RWPE1 (cell line): ENCODE measurements around the gene DGCR6L.

Source experiments
- CTCF ChIA-PET: fragments of 350-600 bp; sonication (Branson Sonifier 250); formaldehyde crosslinking; extraction: SDS; loops from one replicate; lab custom pipeline; 2021; lab: Yijun Ruan, JAX
- POLR2A ChIA-PET: fragments of 400-600 bp; formaldehyde crosslinking; extraction: SDS; loops from one replicate; lab custom pipeline; 2020; ENCODE audit warnings: antibody characterized with exemption; ENCODE audit not compliant: low non-redundant PET; lab: Yijun Ruan, JAX
- DNase-seq: peaks from one replicate; pipeline ENCODE4 v3.0.0; 2012; ENCODE audit warnings: low spot score
- H3K27ac ChIP-seq: fragments of 450-650 bp; 2 replicates; pipeline ENCODE4 v1.5.1; 2017
- TF ChIP-seq, protein P1 (sequence below): fragments of 450-650 bp; conservative IDR thresholded peaks from 2 replicates; pipeline ENCODE4 v1.5.1; 2017; ENCODE audit warnings: low read depth, mild to moderate bottlenecking

Gene DGCR6L

DNA sequence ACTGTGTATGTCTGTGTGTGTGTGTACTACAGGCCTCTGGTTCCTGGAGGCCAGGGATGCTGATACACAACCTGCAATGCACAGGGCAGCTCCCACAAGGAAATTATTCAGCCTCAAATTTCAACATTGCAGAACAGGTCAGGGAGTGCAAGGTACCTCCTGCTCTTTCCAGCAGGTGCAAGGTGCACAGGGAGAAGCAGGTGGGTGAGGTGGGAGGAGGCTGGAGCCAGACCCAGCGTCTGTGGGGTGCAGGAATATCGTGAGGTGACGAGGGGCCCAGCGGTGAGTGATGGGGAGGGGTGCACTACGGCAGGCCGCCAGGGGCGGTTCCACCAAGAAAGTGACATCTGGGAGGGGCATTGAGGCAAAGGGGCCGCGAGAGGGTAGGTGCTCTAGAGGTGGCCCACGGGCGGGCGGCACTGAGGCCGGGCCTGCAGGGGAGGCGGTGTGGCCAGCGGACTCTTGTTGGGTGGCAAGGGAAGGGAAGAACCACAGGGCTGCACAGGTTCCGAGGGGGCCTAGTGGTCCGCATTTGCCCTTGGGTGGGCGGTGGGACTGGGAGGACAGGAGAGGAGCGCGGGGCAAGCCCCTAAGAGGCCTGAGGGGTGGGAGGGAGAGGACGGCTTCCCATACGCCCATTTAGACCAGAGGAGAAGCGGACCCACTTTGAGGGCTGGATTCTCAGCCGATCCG lies 21.6 kb downstream of the DGCR6L start:
- H3K27ac ChIP-seq = no peak overlapping the region
- ChIA-PET POLR2A (no interaction called here), CTCF (no interaction called here)
- no peak for DNase-seq
- TF ChIP-seq, protein P1, sequence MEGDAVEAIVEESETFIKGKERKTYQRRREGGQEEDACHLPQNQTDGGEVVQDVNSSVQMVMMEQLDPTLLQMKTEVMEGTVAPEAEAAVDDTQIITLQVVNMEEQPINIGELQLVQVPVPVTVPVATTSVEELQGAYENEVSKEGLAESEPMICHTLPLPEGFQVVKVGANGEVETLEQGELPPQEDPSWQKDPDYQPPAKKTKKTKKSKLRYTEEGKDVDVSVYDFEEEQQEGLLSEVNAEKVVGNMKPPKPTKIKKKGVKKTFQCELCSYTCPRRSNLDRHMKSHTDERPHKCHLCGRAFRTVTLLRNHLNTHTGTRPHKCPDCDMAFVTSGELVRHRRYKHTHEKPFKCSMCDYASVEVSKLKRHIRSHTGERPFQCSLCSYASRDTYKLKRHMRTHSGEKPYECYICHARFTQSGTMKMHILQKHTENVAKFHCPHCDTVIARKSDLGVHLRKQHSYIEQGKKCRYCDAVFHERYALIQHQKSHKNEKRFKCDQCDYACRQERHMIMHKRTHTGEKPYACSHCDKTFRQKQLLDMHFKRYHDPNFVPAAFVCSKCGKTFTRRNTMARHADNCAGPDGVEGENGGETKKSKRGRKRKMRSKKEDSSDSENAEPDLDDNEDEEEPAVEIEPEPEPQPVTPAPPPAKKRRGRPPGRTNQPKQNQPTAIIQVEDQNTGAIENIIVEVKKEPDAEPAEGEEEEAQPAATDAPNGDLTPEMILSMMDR = no peak

DNA sequence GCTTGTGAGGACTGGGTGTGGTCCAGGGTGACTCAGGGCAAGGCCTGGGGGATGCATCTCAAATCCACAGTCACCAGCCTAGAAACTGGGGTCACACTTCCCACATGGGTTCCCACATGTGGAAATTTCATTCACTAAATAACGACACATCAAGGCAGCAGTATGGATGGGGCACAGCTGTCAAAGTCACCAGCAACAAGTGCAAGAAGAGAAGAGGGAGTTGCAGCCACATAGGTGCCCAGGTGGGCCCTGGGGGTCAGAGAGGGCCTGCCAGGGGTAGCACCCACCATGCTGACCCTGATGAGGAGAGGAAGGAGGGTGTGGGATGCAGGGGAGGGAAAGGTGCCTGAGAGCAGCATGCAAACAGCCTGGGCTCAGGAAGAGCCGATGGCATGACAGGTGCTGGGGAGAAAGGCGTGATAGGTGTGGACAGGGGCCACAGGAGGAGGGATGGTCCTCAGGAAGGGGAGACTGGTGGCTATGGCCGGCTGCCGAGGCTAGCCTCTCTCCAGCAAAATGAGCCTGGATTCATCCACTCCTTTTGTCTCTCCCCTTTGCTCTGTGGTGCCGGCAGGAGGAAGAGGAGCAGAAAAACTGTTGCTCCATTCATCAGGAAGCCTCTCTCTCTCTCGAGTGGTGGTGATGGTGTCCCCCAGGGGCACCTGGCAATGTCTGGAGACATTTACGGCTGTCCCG lies 22.3 kb downstream of the DGCR6L start:
- ChIA-PET CTCF (no interaction called here), POLR2A (no interaction called here)
- DNase-seq = no peak
- TF ChIP-seq, protein P1 = no peak
- no peak overlapping the region for H3K27ac ChIP-seq

DNA sequence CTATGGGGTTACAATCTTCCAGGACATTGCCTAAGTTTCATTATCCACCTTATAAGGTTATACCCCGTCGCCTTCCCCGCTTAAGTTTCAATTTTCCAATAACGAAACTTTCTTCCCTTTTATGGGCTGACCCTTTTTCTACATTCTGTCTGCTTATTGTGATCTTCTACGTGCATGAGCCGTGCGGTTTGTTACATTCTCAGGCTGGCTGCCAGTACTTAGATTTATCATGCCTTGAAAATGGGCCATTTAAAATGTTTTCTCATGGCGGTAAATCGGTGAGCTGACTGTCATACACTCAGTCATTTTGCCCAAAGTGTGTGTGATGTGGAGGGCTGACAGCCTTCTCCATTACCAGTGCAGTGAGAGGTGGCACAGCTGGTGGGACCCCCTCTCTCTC lies 23.3 kb downstream of the DGCR6L start:
- H3K27ac ChIP-seq = no peak overlapping the region
- ChIA-PET POLR2A (no interaction called here), CTCF (interaction anchor here (0.7 kb wide), 1 partner anchor 60 kb away, joined by 4 read pairs; no protein-coding TSS in a partner anchor)
- no peak for DNase-seq
- TF ChIP-seq, protein P1 = no peak

DNA sequence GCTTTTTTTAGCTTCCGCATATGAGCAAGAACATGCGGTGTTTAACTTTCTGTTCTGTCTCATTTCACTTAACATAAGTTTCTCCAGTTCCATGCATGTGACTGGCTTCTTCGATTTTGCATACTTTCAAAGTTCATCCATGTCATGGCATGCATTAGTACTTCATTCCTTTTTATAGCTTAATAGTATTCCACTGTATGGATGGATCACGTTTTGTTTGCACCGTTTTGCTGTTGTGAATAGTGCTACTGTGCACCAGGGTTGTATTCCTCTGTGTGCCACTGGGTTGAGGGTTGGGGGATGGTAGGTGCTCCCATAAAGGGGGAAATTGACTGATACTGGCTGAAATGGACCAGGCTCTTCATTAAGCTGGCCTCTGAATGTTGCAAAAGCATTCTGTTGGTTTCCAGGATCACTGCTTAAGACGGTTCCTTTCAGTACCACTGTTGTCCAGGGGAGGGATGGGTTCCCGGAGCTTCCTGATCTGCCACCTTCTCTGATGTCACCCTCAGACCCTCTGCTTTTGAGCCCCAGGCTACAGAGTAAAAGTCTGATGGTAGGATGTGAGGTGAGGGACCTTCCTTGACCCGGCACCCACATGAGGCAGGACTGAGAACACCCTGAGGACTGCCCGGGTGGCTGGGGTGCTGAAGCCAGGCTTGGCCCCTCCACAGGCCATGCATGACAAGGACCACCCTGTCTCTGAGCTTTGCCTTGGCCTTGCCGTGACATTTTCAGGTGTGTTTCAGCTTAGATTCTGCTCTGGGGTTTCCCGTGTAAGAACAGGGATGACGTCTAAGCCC lies 24.4 kb downstream of the DGCR6L start:
- TF ChIP-seq, protein P1 = no peak
- no peak for DNase-seq
- CTCF ChIA-PET = interaction anchor here (1.1 kb wide), 1 partner anchor 138 kb away, joined by 4 read pairs; no protein-coding TSS in a partner anchor
- no peak overlapping the region for H3K27ac ChIP-seq
- POLR2A ChIA-PET = no interaction called here

DNA sequence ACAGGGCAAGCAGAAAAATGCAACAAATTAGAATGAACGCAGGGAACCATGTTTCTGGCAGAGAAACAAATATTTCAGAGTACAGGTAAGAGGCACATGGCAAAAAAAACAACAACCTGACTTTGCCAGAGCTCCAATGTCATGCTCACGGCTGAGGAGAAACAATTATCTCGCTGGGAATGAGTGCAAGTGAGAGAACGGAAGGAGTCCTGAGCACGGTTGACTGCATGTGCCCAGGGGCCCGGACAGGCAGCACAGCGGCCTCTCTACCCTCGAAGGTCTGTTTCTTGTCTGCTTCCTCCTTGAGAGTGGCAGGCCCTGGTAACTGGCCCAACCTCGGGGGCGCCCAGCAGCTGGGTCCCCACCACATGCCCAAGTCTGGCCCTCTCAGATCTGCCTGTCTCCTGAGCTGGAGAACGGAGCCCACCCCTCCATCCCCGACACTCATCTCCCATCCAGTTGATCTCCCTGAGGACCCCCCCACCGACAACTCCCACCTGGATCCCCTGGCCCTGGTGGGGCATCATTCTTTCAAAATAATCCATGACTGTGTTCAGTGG lies 27.1 kb downstream of the DGCR6L start:
- ChIA-PET CTCF (no interaction called here), POLR2A (no interaction called here)
- no peak for DNase-seq
- TF ChIP-seq, protein P1 = no peak
- no peak overlapping the region for H3K27ac ChIP-seq

DNA sequence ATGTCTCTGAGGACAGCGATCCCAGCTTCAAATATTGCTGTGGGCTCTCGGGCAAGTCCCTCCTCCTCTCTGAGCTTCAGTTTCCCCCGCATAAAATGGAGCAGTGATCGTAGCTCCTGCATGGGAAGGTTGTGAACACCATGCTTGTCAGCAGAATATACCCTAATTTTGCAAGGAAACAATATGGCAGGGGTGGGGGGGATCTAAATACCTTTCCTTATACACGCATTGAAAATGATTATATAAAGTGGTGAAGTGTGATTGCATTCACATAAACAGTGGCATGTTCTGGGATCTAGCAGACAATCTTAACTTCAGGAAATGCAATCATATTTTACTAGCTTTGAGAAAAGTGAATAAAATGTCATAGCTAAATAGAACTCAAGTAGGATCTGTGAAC lies 27.8 kb downstream of the DGCR6L start:
- TF ChIP-seq, protein P1 = no peak
- no peak overlapping the region for H3K27ac ChIP-seq
- DNase-seq = no peak
- CTCF ChIA-PET = no interaction called here
- POLR2A ChIA-PET = interaction anchor here (0.6 kb wide), 1 partner anchor 29 kb away, joined by 3 read pairs; no protein-coding TSS in a partner anchor
